HG02973 (cell line): ENCODE results near the gene AOPEP.

Experiments used
- ATAC-seq: cut with Tn5 transposase; IDR thresholded peaks from one replicate; pipeline ENCODE4 v1.9.1; 2021; ENCODE audit warnings: moderate library complexity; ENCODE audit not compliant: unreplicated experiment

AOPEP gene

GRCh38 chr9:94980947-94981722 is 254.6 kb downstream of the AOPEP start:
- ATAC-seq: no peak

DNA sequence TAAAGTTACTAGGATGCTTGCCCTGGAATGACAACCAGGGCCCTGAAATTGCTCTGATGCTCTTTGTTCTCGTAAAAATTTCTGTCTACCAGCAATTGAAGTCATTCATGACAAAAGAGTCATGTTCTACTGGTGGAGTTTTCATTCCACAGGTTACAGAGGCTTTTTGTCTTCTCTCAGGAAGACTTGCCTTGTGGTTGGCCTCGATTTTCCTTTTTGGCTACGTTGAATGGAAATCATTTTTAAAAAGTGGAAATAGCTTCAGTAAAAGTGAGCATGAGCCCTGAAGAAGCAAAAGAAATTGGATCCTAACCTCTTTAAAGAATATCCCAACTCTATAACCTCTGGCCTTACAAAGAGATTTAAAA is 255.2 kb downstream of the AOPEP start:
- ATAC-seq: no peak

DNA sequence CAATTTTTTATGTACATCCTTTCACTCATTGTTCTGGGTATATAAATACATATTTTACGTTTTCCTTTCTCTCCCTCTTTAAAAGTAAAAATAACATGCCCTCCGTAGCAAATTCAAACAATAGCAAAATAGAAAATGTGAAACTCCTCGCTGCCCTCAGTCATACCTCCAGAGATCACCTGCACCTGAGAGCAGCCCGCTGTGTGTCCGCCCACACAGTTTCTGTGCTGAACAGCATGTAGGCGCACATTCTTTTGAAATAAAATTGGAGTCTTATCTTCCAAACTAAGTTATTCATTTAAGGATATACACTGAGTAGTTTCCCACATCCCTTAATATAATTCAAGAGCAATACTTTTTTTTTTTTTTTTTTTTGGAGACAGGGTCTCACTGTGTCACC is 255.7 kb downstream of the AOPEP start:
- ATAC-seq: no peak

- ATAC-seq: no peak
Observed at GRCh38 chr9:94983552-94983951, 257.1 kb downstream of the AOPEP start.

- ATAC-seq: no peak
Observed at GRCh38 chr9:94984891-94985476, 258.5 kb downstream of the AOPEP start.

DNA sequence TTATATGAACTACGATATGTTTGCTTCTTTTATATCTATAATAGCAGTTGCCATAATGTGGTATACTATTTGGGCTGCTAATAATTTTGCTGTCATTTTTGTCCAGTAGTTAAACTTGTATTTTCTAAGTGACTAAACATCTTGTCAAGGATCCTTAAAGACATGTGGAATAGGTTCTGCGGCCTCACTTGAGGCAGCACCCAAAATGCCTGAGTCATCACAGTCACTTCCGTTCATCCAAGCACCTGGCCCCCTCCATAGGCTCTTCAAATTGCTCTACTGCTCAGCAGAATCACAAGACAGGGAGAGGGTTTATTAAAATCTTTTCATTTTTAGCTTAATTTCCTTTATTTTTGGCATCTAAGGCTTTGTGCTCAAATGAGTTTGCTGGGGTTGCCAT is 259.1 kb downstream of the AOPEP start:
- no peak for ATAC-seq

DNA sequence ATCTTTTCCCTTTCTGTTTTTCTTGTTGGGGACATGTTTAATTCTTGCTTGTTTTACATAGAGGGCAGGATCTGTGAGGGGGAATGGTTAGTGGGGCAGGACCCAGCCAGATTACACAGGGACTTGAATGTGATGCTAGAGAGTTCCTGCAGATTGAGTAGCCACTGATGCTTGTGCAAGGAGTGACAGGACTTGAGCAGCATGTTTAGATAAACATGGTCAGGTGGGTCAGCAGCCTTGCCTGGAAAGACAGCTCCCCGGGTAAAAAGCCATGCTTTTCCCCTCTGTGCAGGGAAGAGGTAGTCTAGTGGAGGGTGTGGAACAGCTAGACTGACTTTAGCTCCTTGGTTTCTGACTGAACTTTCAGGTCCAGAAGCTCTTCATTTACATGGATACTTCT is 261.2 kb downstream of the AOPEP start:
- ATAC-seq: no peak

DNA sequence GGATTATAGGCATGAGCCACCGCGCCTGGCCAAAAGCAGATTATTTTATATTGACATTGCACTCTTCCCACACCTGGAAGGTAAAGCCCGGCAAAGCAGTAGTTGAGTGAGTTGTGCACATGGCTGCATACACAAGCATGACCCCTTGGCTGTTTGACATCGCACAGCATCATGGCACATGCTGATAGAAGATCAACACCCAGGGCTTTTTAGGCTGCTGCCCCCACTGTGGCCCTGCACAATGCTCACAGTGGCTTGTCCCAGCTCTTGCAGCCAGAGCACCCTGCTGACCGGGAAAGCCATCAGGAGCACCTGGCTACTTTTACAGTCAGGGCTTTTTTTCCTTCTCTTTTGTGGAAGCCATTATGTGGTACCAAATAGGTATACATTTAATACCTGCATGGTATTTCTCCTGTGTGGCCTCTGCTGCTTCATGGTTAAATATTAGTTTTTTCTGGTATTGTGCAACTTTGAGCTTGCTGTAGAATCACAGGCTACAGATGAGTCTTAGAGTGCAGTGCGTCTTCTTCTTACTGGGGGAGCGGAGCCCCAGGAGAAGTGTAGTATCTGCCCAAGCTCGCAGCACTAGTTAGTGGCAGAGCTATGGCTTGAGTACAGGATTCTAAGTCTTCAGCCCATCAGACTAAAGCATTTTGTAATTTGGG is 264.5 kb downstream of the AOPEP start:
- no peak for ATAC-seq

DNA sequence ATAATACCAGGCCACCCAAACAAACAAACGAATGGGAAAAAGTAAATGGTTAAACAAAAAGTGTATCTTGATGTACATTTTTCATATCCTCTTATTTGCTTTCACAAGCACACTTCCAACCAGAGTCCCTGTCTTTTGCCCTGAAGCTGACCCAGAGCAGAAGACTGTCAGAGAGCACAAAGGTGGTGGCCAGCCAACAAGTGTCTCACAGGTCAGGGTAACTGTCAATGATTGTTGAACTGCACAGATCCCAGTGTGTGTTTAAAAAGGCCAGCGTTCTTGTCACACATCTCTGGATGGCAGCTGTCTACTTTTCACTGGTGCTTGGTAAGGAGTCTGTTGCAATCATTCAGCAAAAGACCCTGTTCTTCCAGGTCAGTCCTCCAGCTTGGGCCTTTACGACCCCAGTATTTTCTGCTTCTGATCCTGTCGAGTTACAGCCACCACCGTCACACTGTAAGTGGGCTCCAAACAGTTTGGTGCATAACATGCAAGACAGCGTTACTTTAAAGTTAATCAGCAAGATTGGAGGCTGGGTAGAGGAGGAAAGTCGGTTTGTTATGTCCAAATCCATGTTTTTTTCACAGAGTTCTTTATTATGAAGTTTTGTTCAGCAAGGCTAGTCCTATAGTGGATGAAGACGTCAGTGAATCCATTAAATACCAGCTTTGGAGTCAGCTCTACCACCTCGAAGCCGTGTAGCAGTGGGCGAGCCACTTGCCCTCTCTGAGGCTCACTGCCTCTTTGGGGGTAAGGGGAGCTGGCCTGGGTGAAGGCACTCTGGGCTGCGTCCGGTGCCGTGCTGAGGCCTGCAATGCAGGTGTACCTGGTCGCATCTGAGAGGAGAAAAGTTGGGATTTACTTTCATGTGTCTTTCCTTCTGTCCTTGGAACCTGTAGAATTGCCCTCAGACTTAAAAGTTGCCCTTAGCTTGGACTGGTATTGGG is 265.7 kb downstream of the AOPEP start:
- no peak for ATAC-seq

DNA sequence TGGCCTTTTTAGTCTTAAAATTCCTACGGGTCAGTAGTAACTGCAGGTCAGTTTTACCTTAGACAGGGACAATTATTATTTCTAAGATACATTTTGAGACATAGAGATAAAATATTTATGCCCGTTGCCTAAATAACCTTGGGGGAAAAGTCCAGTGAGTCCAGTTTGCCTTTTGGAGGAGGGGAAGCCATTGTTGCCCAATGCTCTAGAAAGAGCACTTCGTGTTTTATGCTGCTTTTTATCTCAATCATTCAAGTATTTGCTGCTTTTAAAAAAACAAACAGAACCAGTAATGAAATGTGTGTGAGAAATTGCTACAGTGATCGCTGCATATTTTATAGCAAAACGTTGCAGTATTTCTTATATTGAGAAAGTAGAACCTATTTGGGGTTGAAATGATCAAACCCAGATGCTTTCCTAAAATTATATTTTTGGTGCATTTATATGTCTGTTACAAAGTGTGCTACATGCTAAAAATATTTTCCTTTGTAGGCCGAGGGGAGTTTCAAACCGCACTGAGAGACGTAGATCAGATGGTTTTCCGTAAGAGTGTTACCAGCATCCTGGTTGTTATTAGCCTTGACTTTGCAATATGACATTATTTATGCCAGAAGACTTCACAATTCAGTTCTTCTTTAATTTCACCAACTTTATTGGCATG is 266.8 kb downstream of the AOPEP start:
- ATAC-seq: no peak

GRCh38 chr9:94993821-94994165 is 267.3 kb downstream of the AOPEP start:
- ATAC-seq: no peak

DNA sequence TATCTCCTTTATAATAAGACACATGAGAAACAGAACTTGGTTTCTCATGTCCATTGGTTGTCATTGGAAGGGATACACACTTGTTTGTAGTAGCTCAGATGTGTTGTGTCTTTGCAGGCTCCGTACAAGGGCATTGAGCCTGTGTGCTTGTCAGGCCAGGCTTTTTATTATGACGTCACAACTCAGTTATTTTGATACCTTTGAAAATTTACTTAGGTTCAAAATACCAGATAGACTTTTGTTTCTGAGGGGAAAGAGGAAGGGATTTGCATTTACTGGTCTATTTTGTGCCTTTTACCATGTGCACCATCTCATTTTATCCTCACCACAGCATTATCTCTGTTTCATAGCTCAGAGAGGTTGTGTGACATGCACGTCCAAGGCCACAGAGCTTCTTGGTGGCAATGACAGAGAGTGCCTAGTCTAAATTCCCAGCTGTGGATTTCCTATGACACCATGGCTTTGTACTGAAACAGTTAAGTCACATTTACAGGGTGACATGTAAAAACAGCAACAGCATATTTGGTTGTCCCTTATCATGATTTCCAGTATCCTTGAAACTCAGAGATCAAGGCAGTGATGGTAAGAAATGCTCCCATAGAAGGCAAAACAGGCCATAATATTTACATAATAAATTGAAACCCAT is 268.7 kb downstream of the AOPEP start:
- ATAC-seq: no peak

GRCh38 chr9:94996641-94997040 is 270.1 kb downstream of the AOPEP start:
- no peak for ATAC-seq

DNA sequence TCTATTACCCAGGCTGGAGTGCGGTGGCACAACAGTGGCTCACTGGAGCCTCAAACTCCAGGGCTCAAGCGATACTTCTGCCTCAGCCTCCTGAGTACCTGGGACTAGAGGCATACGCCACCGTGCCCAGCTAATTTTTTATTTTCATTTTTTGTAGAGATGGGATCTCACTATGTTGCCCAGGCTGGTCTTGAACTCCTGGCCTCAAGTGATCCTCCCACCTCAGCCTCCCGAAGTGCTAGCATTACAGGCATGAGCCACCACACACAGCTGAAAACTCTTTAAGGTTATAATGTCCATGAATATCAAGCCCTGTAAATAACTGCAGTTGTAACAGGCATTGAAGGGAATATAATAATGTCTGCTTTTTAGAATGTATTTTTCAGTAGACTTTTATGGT is 271.2 kb downstream of the AOPEP start:
- no peak for ATAC-seq

DNA sequence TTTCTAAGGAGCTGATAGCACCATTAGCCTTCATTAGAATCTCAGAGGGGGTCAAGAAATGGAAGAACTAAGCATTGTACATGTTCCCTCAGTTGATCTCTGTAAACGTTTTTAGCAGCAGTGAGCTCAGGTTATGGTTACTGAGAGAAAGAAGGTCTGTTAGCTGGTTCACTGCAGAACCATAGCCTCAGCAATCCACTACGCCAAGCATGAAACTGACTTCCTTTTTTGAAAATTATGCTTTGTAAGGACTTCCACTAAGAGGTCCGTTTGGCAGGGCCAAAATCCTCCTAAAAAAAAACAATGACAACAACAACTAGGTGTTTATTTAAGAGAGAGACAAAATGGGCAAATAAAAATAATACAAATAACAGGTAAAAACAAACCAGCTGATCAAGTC is 273.3 kb downstream of the AOPEP start:
- ATAC-seq: no peak

DNA sequence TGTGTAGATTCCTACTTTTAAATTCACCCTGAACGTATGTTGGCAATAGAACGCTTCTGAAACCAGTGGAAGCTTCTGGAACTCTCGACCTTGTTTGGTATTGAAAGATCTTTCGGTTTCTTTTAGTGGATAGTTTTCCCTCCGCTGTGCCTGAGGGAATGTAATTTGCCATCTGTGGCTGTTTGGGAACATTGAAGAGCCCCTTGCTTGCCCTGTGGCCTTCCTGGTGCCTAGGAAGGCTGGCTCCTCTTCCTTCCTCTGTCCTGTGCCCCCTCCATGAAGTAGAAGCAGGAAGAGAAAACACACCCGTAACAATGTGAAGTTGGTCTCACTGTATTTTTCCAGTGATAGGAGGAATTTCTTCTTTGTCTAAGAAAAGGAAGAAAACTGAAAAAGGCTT is 274.3 kb downstream of the AOPEP start:
- no peak for ATAC-seq

- no peak for ATAC-seq
Observed at GRCh38 chr9:95001720-95002119, 275.2 kb downstream of the AOPEP start.

GRCh38 chr9:95003689-95004410 is 277.4 kb downstream of the AOPEP start:
- no peak for ATAC-seq

DNA sequence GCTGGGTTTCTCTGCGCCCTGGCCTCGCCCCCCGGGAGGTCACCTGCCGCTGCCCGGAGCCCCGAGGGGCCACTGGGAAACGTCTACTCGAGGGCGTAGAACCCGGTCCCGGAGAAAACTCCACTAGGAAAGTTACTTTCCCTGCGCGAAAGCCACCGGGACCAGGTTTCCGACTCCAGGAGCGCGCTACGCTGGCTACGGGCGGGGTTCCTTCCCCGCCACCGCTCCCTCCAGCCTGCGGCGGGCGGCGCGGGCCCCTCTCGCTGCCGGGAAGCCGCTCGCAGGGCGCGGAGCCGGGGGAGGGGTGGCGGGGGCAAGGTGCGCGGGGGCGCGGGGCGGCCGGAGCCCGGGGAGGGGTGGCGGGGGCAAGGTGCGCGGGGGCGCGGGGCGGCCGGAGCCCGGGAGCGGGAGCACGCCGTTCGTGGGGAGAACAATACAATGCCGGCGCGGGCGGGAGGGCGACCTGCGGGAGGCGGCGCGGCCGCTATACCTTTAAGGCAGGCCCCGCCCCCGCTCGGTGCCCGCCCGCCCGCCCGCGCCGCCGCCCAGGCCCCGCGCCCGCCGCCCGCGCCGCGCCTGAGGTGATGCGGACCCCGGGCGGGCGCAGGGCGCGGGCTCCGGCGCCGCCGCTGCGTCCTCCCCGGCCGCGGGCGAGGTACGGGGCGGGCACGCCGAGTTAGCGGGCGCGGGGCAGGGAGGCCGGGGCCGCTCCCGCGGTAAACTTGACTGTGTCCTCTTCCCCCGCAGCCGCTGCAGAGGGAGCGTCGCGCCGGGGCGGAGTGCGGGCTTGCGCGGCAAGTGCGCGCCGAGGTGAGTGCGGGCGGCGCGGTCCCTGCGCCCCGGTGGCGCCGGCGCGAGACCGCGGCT is 278.1 kb downstream of the AOPEP start:
- ATAC-seq: no peak
